ENCODE data around the gene SLC3A2. TPM values are rescaled to one million over a fixed set of nuclear protein-coding genes. Genes with fewer than 3 reads are reported as not detected.

Gene SLC3A2
- total and polyA plus RNA-seq, 2 of the 13 experiments (the other 11 are each of a cell fraction or from before 2014, with no cell fraction given), result 213 to 226 TPM

DNA sequence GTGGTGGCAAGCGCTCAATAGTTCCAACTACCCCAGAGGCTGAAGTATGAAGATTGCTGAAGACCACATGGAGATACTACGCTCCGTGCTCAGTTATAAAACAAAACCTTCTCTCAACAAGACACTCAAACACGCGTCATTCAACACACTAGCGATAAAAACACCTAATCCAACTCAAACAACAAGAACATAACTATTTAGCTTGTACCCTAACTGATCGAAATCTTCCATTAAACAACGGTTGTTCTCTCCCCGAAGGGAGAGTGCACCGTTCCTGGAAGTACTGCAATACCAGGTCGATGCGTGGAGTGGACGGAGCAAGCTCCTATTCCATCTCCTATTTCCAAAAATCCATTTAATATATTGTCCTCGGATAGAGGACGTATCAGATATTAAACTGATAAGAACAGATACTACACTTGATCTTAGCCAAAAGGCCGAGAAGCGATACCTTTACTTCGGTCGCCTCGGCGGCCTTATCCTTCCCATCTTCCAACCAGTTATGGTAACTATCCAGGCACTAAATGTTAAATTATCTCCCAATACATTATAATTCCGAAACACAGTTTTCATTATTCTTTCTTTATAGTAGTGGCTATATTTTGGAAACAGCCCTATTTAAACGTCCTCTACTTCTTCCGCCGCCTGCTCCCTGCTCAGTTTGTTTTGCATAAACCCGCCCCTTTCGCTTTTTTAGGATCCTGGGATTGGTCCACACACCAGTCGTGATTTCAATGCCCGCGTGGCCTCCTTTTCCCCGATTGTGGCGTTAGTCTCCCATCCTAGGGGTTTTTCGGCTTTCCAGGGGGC, 39.1 kb upstream of the SLC3A2 start (continued):
- TF ChIP-seq SRSF9 (IDR thresholded peaks at IDR 0.05; ENCODE audit: borderline replicate concordance, insufficient read depth, low read depth, low read length, poor library complexity, severe bottlenecking) (no peak), XRCC5 (optimal IDR thresholded peaks at IDR 0.05; ENCODE audit: low read length) (no peak), ZNF678 (CRISPR knock-in tag; IDR thresholded peaks at IDR 0.05) (0 out of 2 replicates have a peak, but pooled peaks have one; percentile 60), ZNF775 (CRISPR knock-in tag; IDR thresholded peaks at IDR 0.05; ENCODE audit: borderline replicate concordance) (no peak), PHB2 (IDR thresholded peaks at IDR 0.05; ENCODE audit: partially characterized antibody) (no peak), KMT2B (CRISPR knock-in tag; IDR thresholded peaks at IDR 0.05) (peak; percentile 92), ZKSCAN5 (CRISPR knock-in tag; IDR thresholded peaks at IDR 0.05) (no peak; the same call in 1 of the 2 replicates), SRF (IDR thresholded peaks at IDR 0.05; ENCODE audit: low read depth, low read length) (peak; percentile 43; the same call in 1 of the 2 replicates), ZNF713 (CRISPR knock-in tag; IDR thresholded peaks at IDR 0.05) (no peak)
- TF ChIP-seq, protein P1, sequence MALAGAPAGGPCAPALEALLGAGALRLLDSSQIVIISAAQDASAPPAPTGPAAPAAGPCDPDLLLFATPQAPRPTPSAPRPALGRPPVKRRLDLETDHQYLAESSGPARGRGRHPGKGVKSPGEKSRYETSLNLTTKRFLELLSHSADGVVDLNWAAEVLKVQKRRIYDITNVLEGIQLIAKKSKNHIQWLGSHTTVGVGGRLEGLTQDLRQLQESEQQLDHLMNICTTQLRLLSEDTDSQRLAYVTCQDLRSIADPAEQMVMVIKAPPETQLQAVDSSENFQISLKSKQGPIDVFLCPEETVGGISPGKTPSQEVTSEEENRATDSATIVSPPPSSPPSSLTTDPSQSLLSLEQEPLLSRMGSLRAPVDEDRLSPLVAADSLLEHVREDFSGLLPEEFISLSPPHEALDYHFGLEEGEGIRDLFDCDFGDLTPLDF (CRISPR knock-in tag; IDR thresholded peaks at IDR 0.05), result no peak; the same call in 1 of the 2 replicates
- TF ChIP-seq, protein P2, sequence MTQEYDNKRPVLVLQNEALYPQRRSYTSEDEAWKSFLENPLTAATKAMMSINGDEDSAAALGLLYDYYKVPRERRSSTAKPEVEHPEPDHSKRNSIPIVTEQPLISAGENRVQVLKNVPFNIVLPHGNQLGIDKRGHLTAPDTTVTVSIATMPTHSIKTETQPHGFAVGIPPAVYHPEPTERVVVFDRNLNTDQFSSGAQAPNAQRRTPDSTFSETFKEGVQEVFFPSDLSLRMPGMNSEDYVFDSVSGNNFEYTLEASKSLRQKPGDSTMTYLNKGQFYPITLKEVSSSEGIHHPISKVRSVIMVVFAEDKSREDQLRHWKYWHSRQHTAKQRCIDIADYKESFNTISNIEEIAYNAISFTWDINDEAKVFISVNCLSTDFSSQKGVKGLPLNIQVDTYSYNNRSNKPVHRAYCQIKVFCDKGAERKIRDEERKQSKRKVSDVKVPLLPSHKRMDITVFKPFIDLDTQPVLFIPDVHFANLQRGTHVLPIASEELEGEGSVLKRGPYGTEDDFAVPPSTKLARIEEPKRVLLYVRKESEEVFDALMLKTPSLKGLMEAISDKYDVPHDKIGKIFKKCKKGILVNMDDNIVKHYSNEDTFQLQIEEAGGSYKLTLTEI (CRISPR knock-in tag; conservative IDR thresholded peaks at IDR 0.05), result peak; percentile 78; the same call in 1 of the 2 replicates
- TF ChIP-seq, protein P3, sequence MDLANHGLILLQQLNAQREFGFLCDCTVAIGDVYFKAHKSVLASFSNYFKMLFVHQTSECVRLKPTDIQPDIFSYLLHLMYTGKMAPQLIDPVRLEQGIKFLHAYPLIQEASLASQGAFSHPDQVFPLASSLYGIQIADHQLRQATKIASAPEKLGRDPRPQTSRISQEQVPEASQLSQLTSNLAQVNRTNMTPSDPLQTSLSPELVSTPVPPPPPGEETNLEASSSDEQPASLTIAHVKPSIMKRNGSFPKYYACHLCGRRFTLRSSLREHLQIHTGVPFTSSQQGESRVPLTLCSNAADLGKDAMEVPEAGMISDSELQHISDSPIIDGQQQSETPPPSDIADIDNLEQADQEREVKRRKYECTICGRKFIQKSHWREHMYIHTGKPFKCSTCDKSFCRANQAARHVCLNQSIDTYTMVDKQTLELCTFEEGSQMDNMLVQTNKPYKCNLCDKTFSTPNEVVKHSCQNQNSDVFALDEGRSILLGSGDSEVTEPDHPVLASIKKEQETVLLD (CRISPR knock-in tag; IDR thresholded peaks at IDR 0.05; ENCODE audit: low read depth), result peak; percentile 86
- TF ChIP-seq, protein P4, sequence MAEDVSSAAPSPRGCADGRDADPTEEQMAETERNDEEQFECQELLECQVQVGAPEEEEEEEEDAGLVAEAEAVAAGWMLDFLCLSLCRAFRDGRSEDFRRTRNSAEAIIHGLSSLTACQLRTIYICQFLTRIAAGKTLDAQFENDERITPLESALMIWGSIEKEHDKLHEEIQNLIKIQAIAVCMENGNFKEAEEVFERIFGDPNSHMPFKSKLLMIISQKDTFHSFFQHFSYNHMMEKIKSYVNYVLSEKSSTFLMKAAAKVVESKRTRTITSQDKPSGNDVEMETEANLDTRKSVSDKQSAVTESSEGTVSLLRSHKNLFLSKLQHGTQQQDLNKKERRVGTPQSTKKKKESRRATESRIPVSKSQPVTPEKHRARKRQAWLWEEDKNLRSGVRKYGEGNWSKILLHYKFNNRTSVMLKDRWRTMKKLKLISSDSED (CRISPR knock-in tag; IDR thresholded peaks at IDR 0.05), result no peak
- TF ChIP-seq, protein P5, sequence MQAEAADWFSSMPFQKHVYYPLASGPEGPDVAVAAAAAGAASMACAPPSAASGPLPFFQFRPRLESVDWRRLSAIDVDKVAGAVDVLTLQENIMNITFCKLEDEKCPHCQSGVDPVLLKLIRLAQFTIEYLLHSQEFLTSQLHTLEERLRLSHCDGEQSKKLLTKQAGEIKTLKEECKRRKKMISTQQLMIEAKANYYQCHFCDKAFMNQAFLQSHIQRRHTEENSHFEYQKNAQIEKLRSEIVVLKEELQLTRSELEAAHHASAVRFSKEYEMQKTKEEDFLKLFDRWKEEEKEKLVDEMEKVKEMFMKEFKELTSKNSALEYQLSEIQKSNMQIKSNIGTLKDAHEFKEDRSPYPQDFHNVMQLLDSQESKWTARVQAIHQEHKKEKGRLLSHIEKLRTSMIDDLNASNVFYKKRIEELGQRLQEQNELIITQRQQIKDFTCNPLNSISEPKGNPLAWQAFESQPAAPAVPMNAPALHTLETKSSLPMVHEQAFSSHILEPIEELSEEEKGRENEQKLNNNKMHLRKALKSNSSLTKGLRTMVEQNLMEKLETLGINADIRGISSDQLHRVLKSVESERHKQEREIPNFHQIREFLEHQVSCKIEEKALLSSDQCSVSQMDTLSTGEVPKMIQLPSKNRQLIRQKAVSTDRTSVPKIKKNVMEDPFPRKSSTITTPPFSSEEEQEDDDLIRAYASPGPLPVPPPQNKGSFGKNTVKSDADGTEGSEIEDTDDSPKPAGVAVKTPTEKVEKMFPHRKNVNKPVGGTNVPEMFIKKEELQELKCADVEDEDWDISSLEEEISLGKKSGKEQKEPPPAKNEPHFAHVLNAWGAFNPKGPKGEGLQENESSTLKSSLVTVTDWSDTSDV (CRISPR knock-in tag; IDR thresholded peaks at IDR 0.05), result no peak
